ENCODE data around the gene COL4A3. TPM values are rescaled to one million over a fixed set of nuclear protein-coding genes. Genes with fewer than 3 reads are reported as not detected.

Gene COL4A3
- polyA plus RNA-seq, 1 donor from 2014 or later = 0.10 TPM

DNA sequence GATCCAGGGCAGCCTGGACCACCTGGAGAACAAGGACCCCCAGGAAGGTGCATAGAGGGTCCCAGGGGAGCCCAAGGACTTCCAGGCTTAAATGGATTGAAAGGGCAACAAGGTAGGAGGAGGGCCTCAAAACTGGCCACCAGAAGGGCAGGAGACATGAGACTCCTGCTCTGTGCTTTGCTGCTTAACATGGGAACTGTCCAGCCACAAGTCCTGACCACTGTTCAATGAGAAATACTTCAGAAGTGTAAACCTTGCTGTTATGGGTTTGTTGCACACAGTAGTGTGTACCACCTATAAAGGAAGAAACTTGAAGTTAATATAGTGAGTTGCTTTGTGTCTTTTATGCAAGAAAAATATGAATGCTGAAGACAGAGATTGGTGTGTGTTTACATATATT lies 116.5 kb downstream of the COL4A3 start:
- TF ChIP-seq SMC3 (conservative IDR thresholded peaks at IDR 0.05; ENCODE audit: poor library complexity) (no peak), RAD21 (conservative IDR thresholded peaks at IDR 0.05) (no peak), TAF1 (IDR thresholded peaks at IDR 0.05; ENCODE audit: low read depth) (no peak), EZH2 (IDR thresholded peaks at IDR 0.05; ENCODE audit: borderline replicate concordance, insufficient read depth, low read length, poor library complexity, severe bottlenecking) (no peak), EP300 (conservative IDR thresholded peaks at IDR 0.05; ENCODE audit: poor library complexity, severe bottlenecking) (no peak), MXI1 (conservative IDR thresholded peaks at IDR 0.05; ENCODE audit: poor library complexity, severe bottlenecking) (no peak), POLR2AphosphoS5 (IDR thresholded peaks at IDR 0.05) (no peak)
- TF ChIP-seq, protein P1, sequence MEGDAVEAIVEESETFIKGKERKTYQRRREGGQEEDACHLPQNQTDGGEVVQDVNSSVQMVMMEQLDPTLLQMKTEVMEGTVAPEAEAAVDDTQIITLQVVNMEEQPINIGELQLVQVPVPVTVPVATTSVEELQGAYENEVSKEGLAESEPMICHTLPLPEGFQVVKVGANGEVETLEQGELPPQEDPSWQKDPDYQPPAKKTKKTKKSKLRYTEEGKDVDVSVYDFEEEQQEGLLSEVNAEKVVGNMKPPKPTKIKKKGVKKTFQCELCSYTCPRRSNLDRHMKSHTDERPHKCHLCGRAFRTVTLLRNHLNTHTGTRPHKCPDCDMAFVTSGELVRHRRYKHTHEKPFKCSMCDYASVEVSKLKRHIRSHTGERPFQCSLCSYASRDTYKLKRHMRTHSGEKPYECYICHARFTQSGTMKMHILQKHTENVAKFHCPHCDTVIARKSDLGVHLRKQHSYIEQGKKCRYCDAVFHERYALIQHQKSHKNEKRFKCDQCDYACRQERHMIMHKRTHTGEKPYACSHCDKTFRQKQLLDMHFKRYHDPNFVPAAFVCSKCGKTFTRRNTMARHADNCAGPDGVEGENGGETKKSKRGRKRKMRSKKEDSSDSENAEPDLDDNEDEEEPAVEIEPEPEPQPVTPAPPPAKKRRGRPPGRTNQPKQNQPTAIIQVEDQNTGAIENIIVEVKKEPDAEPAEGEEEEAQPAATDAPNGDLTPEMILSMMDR (IDR thresholded peaks at IDR 0.05; ENCODE audit: poor library complexity, severe bottlenecking) = no peak
- TF ChIP-seq, protein P2, sequence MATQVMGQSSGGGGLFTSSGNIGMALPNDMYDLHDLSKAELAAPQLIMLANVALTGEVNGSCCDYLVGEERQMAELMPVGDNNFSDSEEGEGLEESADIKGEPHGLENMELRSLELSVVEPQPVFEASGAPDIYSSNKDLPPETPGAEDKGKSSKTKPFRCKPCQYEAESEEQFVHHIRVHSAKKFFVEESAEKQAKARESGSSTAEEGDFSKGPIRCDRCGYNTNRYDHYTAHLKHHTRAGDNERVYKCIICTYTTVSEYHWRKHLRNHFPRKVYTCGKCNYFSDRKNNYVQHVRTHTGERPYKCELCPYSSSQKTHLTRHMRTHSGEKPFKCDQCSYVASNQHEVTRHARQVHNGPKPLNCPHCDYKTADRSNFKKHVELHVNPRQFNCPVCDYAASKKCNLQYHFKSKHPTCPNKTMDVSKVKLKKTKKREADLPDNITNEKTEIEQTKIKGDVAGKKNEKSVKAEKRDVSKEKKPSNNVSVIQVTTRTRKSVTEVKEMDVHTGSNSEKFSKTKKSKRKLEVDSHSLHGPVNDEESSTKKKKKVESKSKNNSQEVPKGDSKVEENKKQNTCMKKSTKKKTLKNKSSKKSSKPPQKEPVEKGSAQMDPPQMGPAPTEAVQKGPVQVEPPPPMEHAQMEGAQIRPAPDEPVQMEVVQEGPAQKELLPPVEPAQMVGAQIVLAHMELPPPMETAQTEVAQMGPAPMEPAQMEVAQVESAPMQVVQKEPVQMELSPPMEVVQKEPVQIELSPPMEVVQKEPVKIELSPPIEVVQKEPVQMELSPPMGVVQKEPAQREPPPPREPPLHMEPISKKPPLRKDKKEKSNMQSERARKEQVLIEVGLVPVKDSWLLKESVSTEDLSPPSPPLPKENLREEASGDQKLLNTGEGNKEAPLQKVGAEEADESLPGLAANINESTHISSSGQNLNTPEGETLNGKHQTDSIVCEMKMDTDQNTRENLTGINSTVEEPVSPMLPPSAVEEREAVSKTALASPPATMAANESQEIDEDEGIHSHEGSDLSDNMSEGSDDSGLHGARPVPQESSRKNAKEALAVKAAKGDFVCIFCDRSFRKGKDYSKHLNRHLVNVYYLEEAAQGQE (IDR thresholded peaks at IDR 0.05; ENCODE audit: borderline replicate concordance) = no peak
- no peaks in the 10 kb centered on the region for H3K9me3 ChIP-seq (ENCODE audit: low read length)
- no peaks in the 10 kb centered on the region for H3F3A ChIP-seq (ENCODE audit: insufficient read depth, low read length, poor library complexity, severe bottlenecking)
- no peak overlapping the region for H3K4me3 ChIP-seq (ENCODE audit: low read length)
- H3K9me2 ChIP-seq (ENCODE audit: insufficient read depth, low read length) = no peaks in the 10 kb centered on the region
- H3K79me2 ChIP-seq (replicated peaks; ENCODE audit: insufficient read depth, low read length) = no peaks in the 10 kb centered on the region
- no peak overlapping the region for H3K9ac ChIP-seq (ENCODE audit: low read length)
- no peak overlapping the region for H2AFZ ChIP-seq (ENCODE audit: low read depth, low read length)
- H3K27ac ChIP-seq (ENCODE audit: low read length) = no peak overlapping the region
- H3K27me3 ChIP-seq (ENCODE audit: insufficient read depth, low read depth, low read length) = no peaks in the 10 kb centered on the region
- no peaks in the 10 kb centered on the region for H4K20me1 ChIP-seq (ENCODE audit: insufficient read depth)
- H3K36me3 ChIP-seq (ENCODE audit: insufficient read depth, low read length) = no peaks in the 10 kb centered on the region
- H3K4me2 ChIP-seq (ENCODE audit: low read length) = no peak overlapping the region

DNA sequence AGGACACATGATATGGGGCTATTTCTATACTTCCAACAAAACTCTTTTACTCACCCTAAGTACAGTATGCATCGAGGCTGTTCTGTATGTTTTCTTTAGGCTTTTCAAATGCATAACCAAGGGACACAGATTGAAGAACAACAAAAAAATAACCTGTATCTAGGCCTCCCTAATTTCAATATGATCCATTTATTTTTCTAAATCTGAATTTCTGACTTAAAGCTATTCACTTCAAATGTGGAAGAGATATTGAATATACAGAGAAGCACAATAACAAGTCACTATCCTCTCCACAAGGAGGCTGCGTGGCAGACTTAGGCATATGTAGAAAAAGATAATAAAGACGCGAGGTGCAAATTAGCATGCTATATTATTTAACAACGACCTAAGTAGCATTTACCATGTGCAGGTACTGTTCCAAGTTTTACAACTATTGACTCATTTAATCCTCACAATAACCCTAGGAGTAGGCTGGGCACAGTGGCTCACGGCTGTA lies 121.4 kb downstream of the COL4A3 start:
- TF ChIP-seq, protein P2 (IDR thresholded peaks at IDR 0.05; ENCODE audit: borderline replicate concordance) = no peak
- TF ChIP-seq EZH2 (IDR thresholded peaks at IDR 0.05; ENCODE audit: borderline replicate concordance, insufficient read depth, low read length, poor library complexity, severe bottlenecking) = no peak
- Histone ChIP-seq H3K27ac (ENCODE audit: low read length) (no peak overlapping the region), H3K27me3 (ENCODE audit: insufficient read depth, low read depth, low read length) (no peaks in the 10 kb centered on the region), H3K9me2 (ENCODE audit: insufficient read depth, low read length) (no peaks in the 10 kb centered on the region), H3K9me3 (ENCODE audit: low read length) (no peaks in the 10 kb centered on the region), H4K20me1 (ENCODE audit: insufficient read depth) (no peaks in the 10 kb centered on the region), H3K79me2 (replicated peaks; ENCODE audit: insufficient read depth, low read length) (no peaks in the 10 kb centered on the region), H3F3A (ENCODE audit: insufficient read depth, low read length, poor library complexity, severe bottlenecking) (no peaks in the 10 kb centered on the region), H3K4me2 (ENCODE audit: low read length) (no peak overlapping the region), H2AFZ (ENCODE audit: low read depth, low read length) (no peak overlapping the region), H3K36me3 (ENCODE audit: insufficient read depth, low read length) (no peaks in the 10 kb centered on the region), H3K9ac (ENCODE audit: low read length) (no peak overlapping the region), H3K4me3 (ENCODE audit: low read length) (no peak overlapping the region)

All from neural cell (in vitro differentiated cells).